HUES64 (cell line): Measurements from ENCODE around the gene MELTF.
A peak's percentile ranks its signal among the peaks of the same experiment; 100 is the strongest.
"Not testable (repeated sequence)": the region's sequence is repeated elsewhere in the genome, so short reads cannot be mapped to it uniquely, and the experiment has no call there.

Experiments used
- H3K27ac ChIP-seq: 2 replicates; pipeline ENCODE4 v1.7.0; 2013; ENCODE audit warnings: low read depth, low read length, inconsistent platforms
- H3K27me3 ChIP-seq: 2 replicates; pipeline ENCODE4 v1.6.1; 2013; ENCODE audit warnings: mild to moderate bottlenecking, low read length; ENCODE audit not compliant: insufficient read depth
- H3K36me3 ChIP-seq: 2 replicates; pipeline ENCODE4 v1.6.1; 2013; ENCODE audit warnings: mild to moderate bottlenecking, low read length; ENCODE audit not compliant: insufficient read depth
- H3K4me1 ChIP-seq: 2 replicates; pipeline ENCODE4 v1.6.1; 2013; ENCODE audit warnings: mild to moderate bottlenecking, low read length, moderate library complexity; ENCODE audit not compliant: insufficient read depth
- H3K4me3 ChIP-seq: 2 replicates; pipeline ENCODE4 v1.5.1; 2013; ENCODE audit warnings: mild to moderate bottlenecking, low read length, moderate library complexity
- H3K9ac ChIP-seq: 2 replicates; pipeline ENCODE4 v1.6.1; 2013; ENCODE audit warnings: mild to moderate bottlenecking, low read depth, low read length
- H3K9me3 ChIP-seq: 2 replicates; pipeline ENCODE4 v1.6.1; 2013; ENCODE audit warnings: low read depth, low read length; ENCODE audit not compliant: insufficient read depth
- WGBS: fragments of 150-250, 120-280 bp; methylation state at CpG from one replicate; pipeline ENCODE4 v1.1.7; 2013; ENCODE audit warnings: missing lambda C conversion rate; 5-methylcytosine and 5-hydroxymethylcytosine counted together

The MELTF gene

GRCh38 chr3:197035577-197035976 lies 6.0 kb upstream of the MELTF start:
- H3K9me3 ChIP-seq, result no peaks in the 10 kb centered on the region
- 83% methylated on average over 3 of the region's 3 CpGs for WGBS
- no peak overlapping the region for H3K4me3 ChIP-seq
- H3K9ac ChIP-seq, result no peak overlapping the region
- H3K36me3 ChIP-seq, result no peaks in the 10 kb centered on the region
- H3K27me3 ChIP-seq, result no peaks in the 10 kb centered on the region
- no peak overlapping the region for H3K27ac ChIP-seq
- peaks cover 5% of the 10 kb centered on the region; the same call in 1 of the 2 replicates for H3K4me1 ChIP-seq

GRCh38 chr3:197034778-197035177 lies 5.2 kb upstream of the MELTF start:
- H3K36me3 ChIP-seq, H3K4me3 ChIP-seq, H3K4me1 ChIP-seq, H3K9ac ChIP-seq, H3K9me3 ChIP-seq, H3K27ac ChIP-seq, H3K27me3 ChIP-seq: not testable (repeated sequence)
- 87% methylated on average over 5 of the region's 5 CpGs for WGBS

- not testable (repeated sequence) for H3K9ac ChIP-seq, H3K36me3 ChIP-seq, H3K9me3 ChIP-seq, H3K27ac ChIP-seq, H3K4me3 ChIP-seq, H3K4me1 ChIP-seq
- WGBS, result 75% methylated on average over 3 of the region's 3 CpGs
- H3K27me3 ChIP-seq, result peaks cover 13% of the 10 kb centered on the region
Observed at GRCh38 chr3:197033764-197034163, 4.1 kb upstream of the MELTF start.

- 82% methylated on average over 12 of the region's 12 CpGs for WGBS
- H3K4me1 ChIP-seq, result peaks cover 8% of the 10 kb centered on the region; the same call in 1 of the 2 replicates
- no peaks in the 10 kb centered on the region for H3K36me3 ChIP-seq
- no peak overlapping the region for H3K4me3 ChIP-seq
- no peak overlapping the region for H3K27ac ChIP-seq
- peaks cover 23% of the 10 kb centered on the region for H3K27me3 ChIP-seq
- H3K9me3 ChIP-seq, result no peaks in the 10 kb centered on the region
- H3K9ac ChIP-seq, result no peak overlapping the region
Observed at GRCh38 chr3:197031315-197032285, 2.0 kb upstream of the MELTF start.

- Histone ChIP-seq H3K4me1 (peaks cover 8% of the 10 kb centered on the region; the same call in 1 of the 2 replicates), H3K9me3 (no peaks in the 10 kb centered on the region), H3K27ac (no peak overlapping the region), H3K9ac (no peak overlapping the region), H3K27me3 (peaks cover 23% of the 10 kb centered on the region), H3K4me3 (no peak overlapping the region), H3K36me3 (no peaks in the 10 kb centered on the region)
- 88% methylated on average over 31 of the region's 33 CpGs for WGBS
Observed at GRCh38 chr3:197030379-197031314, 1.0 kb upstream of the MELTF start.

GRCh38 chr3:197028728-197029510 lies 698 bp downstream of the MELTF start:
- Histone ChIP-seq H3K4me3 (peak overlapping the region; percentile 56), H3K9me3 (no peaks in the 10 kb centered on the region), H3K36me3 (no peaks in the 10 kb centered on the region), H3K27me3 (peaks cover 23% of the 10 kb centered on the region), H3K4me1 (peaks cover 8% of the 10 kb centered on the region; the same call in 1 of the 2 replicates), H3K27ac (no peak overlapping the region), H3K9ac (peak overlapping the region; percentile 50; the same call in 1 of the 2 replicates)
- WGBS, result 5% methylated on average over 67 of the region's 67 CpGs

- Histone ChIP-seq H3K27ac (no peak overlapping the region), H3K9ac (no peak overlapping the region), H3K36me3 (no peaks in the 10 kb centered on the region), H3K27me3 (peaks cover 23% of the 10 kb centered on the region), H3K4me1 (peaks cover 8% of the 10 kb centered on the region; the same call in 1 of the 2 replicates), H3K9me3 (no peaks in the 10 kb centered on the region), H3K4me3 (peak overlapping the region; percentile 56; the same call in 1 of the 2 replicates)
- WGBS, result 88% methylated on average over 22 of the region's 22 CpGs
Observed at GRCh38 chr3:197027896-197028727, 1.5 kb downstream of the MELTF start.

- Histone ChIP-seq H3K9me3 (no peaks in the 10 kb centered on the region), H3K4me1 (peaks cover 16% of the 10 kb centered on the region; the same call in 1 of the 2 replicates), H3K36me3 (no peaks in the 10 kb centered on the region), H3K27ac (no peak overlapping the region), H3K9ac (no peak overlapping the region), H3K27me3 (peaks cover 25% of the 10 kb centered on the region), H3K4me3 (no peak overlapping the region)
- 90% methylated on average over 29 of the region's 29 CpGs for WGBS
Observed at GRCh38 chr3:197027151-197027895, 2.3 kb downstream of the MELTF start.

- no peak overlapping the region for H3K4me3 ChIP-seq
- 93% methylated on average over 9 of the region's 9 CpGs for WGBS
- no peaks in the 10 kb centered on the region for H3K36me3 ChIP-seq
- H3K27ac ChIP-seq, result no peak overlapping the region
- H3K9me3 ChIP-seq, result no peaks in the 10 kb centered on the region
- H3K27me3 ChIP-seq, result peaks cover 25% of the 10 kb centered on the region
- no peak overlapping the region for H3K9ac ChIP-seq
- peaks cover 18% of the 10 kb centered on the region; the same call in 1 of the 2 replicates for H3K4me1 ChIP-seq
Observed at GRCh38 chr3:197026481-197026866, 3.1 kb downstream of the MELTF start.
